Activated naive CD8-positive, alpha-beta T cell treated with anti-CD3 and anti-CD28 coated beads for 36 hours (primary cell): ENCODE measurements around the gene REXO4. TPM values are rescaled to one million over a fixed set of nuclear protein-coding genes. Genes with fewer than 3 reads are reported as not detected.
"Not testable (repeated sequence)": the region's sequence is repeated elsewhere in the genome, so short reads cannot be mapped to it uniquely, and the experiment has no call there.

Source experiments
- DNase-seq: peaks from one replicate; pipeline ENCODE4 v3.0.0; 2021
- H3K27ac Mint-ChIP-seq: one replicate; pipeline ENCODE4 v1.8.0; 2022; ENCODE audit warnings: mild to moderate bottlenecking, moderate library complexity, mixed read lengths
- H3K27me3 Mint-ChIP-seq: one replicate; pipeline ENCODE4 v1.8.0; 2022; ENCODE audit warnings: mild to moderate bottlenecking, mixed read lengths
- H3K36me3 Mint-ChIP-seq: one replicate; pipeline ENCODE4 v1.8.0; 2021; ENCODE audit warnings: mild to moderate bottlenecking, mixed read lengths
- H3K4me1 Mint-ChIP-seq: one replicate; pipeline ENCODE4 v1.8.0; 2021; ENCODE audit warnings: mixed read lengths
- H3K4me3 Mint-ChIP-seq: one replicate; pipeline ENCODE4 v1.8.0; 2022; ENCODE audit warnings: mild to moderate bottlenecking, moderate library complexity, mixed read lengths
- H3K9me3 Mint-ChIP-seq: one replicate; pipeline ENCODE4 v1.8.0; 2022; ENCODE audit warnings: mixed read lengths
- total RNA-seq, 2 experiments: library from RNA; stranded (reverse); gene quantifications; one replicate each; pipeline ENCODE4 v1.2.3, GENCODE V29; 2021

Gene REXO4
- total RNA-seq, 2 experiments from 2014 or later: 45.3 to 47.7 TPM

DNA sequence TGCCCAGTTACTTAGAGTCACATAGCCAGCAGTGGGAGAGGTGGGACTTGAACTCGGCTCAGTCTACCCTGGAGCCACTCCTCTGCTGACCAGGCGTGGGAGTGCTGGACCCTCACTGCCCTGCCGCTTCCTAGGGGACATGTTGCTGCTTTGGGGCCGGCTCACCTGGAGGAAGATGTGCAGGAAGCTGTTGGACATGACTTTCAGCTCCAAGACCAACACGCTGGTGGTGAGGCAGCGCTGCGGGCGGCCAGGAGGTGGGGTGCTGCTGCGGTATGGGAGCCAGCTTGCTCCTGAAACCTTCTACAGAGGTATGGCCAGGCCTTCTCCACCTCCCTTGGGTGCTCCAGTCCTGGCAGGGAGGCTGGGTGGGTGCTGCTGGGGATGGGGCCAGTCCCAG is 38.6 kb upstream of the REXO4 start:
- DNase-seq: no peak
- Mint-ChIP-seq H3K27me3 (no peaks in the 10 kb centered on the region), H3K36me3 (no peaks in the 10 kb centered on the region), H3K4me3 (no peak overlapping the region), H3K27ac (no peak overlapping the region), H3K4me1 (peaks cover 4% of the 10 kb centered on the region), H3K9me3 (no peaks in the 10 kb centered on the region)

DNA sequence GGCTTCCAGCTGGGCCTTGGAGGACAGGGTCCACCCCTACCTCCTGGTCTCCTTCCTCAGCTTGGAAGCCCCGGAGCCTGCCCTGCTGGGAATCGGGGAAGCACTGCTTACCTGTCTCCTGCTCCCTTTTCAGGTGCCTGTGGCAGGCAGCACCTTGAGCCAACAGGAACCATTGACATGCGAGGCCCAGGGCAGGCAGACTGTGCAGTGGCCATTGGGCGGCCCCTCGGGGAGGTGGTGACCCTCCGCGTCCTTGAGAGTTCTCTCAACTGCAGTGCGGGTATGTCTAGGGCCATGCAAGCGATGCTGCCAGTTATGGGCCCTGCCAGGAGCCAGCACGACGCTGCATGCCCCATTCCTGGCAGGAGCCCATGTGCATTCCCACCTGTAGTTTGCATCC is 38.1 kb upstream of the REXO4 start:
- H3K4me1 Mint-ChIP-seq: peaks cover 4% of the 10 kb centered on the region
- H3K27me3 Mint-ChIP-seq: no peaks in the 10 kb centered on the region
- no peak for DNase-seq
- no peak overlapping the region for H3K4me3 Mint-ChIP-seq
- H3K9me3 Mint-ChIP-seq: no peaks in the 10 kb centered on the region
- no peaks in the 10 kb centered on the region for H3K36me3 Mint-ChIP-seq
- no peak overlapping the region for H3K27ac Mint-ChIP-seq

DNA sequence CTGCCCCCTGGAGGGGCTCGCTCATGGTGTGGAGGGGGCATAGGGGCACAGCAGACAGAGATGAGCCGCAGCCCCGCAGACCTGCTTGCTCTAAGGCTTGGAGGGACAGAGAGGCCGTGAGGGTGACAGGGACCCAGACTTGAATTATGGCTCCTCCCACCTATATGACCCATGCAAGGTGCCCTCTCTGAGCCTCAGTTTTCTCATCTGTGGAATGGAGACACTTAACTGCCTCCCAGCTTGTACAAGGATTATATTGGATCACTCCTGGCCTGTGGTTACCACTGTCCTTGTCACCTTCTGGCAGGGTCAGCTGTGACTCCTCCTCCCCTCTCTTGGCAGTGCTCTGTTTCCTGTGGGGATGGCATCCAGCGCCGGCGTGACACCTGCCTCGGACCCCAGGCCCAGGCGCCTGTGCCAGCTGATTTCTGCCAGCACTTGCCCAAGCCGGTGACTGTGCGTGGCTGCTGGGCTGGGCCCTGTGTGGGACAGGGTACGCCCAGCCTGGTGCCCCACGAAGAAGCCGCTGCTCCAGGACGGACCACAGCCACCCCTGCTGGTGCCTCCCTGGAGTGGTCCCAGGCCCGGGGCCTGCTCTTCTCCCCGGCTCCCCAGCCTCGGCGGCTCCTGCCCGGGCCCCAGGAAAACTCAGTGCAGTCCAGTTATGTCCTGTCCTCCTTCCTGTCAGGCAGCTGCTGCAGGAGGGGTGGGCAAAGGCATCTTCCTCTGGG is 37.3 kb upstream of the REXO4 start:
- H3K36me3 Mint-ChIP-seq: no peaks in the 10 kb centered on the region
- no peak for DNase-seq
- no peaks in the 10 kb centered on the region for H3K27me3 Mint-ChIP-seq
- no peaks in the 10 kb centered on the region for H3K9me3 Mint-ChIP-seq
- H3K27ac Mint-ChIP-seq: no peak overlapping the region
- no peak overlapping the region for H3K4me3 Mint-ChIP-seq
- peaks cover 2% of the 10 kb centered on the region for H3K4me1 Mint-ChIP-seq

DNA sequence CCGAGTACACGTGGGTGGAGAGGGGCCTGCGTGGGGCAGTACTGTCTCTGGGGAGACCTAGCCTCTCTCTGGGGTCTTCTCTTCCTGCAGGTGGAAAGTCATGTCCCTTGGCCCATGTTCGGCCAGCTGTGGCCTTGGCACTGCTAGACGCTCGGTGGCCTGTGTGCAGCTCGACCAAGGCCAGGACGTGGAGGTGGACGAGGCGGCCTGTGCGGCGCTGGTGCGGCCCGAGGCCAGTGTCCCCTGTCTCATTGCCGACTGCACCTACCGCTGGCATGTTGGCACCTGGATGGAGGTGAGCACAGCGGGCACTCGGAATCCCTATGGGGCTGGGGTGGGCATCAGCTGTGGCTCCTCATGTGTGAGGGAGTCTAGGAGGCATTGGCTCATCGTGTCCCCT is 36.5 kb upstream of the REXO4 start:
- no peaks in the 10 kb centered on the region for H3K9me3 Mint-ChIP-seq
- no peak overlapping the region for H3K27ac Mint-ChIP-seq
- peaks cover under 1% of the 10 kb centered on the region for H3K4me1 Mint-ChIP-seq
- H3K4me3 Mint-ChIP-seq: no peak overlapping the region
- no peaks in the 10 kb centered on the region for H3K36me3 Mint-ChIP-seq
- no peak for DNase-seq
- H3K27me3 Mint-ChIP-seq: no peaks in the 10 kb centered on the region

DNA sequence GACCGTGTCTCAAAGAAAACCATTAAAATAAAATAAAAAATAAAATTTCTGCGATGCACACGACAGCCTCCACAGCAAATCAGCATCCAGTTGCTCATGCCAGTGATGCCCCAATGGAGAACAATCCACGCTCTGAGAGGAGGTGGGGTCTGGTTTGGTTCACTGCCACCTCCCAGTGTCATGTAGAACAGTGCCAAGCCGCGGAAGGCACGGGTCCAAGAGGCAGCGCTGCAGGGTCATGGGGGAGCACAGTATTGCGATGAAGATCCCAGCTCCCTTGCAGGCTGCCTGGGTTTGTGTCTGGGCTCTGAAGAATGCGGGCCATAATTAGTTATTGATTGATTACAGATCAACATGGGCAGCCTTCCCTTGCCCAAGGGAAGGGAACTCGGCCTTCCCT is 35.8 kb upstream of the REXO4 start:
- Mint-ChIP-seq H3K36me3 (no peaks in the 10 kb centered on the region), H3K27ac (no peak overlapping the region), H3K4me1 (no peaks in the 10 kb centered on the region), H3K4me3 (no peak overlapping the region), H3K27me3 (no peaks in the 10 kb centered on the region), H3K9me3 (no peaks in the 10 kb centered on the region)
- DNase-seq: no peak

DNA sequence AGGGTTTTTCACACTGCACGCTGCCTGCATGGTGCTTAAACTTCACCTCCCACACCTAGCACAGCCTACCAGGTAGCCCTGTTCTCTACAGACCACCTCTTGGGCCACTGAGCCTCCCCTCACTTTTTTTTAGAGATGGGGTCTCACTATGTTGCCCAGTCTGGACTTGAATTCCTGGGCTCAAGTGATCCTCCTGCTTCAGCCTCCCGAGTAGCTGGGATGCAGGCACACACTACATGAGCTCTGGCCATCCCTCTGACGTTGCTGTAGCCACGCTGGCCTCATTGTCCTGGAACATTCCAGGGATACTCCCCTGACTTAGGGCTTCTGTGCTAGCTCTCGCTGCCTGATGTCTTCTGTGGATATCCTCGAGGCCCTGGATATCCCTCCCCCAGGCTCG is 34.8 kb upstream of the REXO4 start:
- H3K4me3 Mint-ChIP-seq: no peak overlapping the region
- H3K27ac Mint-ChIP-seq: no peak overlapping the region
- no peaks in the 10 kb centered on the region for H3K36me3 Mint-ChIP-seq
- H3K27me3 Mint-ChIP-seq: no peaks in the 10 kb centered on the region
- H3K4me1 Mint-ChIP-seq: no peaks in the 10 kb centered on the region
- DNase-seq: no peak
- H3K9me3 Mint-ChIP-seq: no peaks in the 10 kb centered on the region

DNA sequence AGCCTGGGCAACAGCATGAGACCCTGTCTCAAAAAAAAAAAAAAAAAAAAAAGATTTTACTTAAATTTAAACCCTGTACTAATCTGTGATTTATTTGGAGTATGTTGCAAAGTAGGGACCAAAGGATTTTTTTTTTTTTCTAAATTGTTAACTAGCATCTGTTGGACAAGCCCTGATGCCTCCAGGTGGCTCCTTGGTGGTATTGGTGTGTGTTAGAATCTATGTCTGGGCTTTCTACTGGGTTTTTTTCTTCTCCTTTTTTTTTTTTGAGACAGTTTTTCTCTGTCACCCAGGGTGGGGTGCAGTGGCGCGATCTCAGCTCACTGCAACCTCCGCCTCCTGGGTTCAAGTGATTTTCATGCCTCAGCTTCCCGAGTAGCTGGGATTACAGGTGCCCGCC is 34.1 kb upstream of the REXO4 start:
- not testable (repeated sequence) for DNase-seq, H3K27me3 Mint-ChIP-seq, H3K9me3 Mint-ChIP-seq, H3K27ac Mint-ChIP-seq, H3K4me1 Mint-ChIP-seq, H3K36me3 Mint-ChIP-seq, H3K4me3 Mint-ChIP-seq

DNA sequence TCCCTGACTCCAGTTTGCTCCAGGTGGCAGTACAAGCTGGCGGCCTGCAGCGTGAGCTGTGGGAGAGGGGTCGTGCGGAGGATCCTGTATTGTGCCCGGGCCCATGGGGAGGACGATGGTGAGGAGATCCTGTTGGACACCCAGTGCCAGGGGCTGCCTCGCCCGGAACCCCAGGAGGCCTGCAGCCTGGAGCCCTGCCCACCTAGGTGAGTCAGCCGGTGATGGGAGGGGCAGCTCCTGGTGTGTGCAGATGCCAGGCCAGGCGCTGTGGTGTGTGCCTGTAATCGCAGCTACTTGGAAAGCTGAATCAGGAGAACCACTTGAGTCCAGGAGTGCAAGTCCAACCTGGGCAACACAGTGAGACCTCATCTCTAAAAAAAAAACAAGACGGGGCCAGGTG is 31.9 kb upstream of the REXO4 start:
- Mint-ChIP-seq H3K27me3 (no peaks in the 10 kb centered on the region), H3K9me3 (no peaks in the 10 kb centered on the region), H3K27ac (no peak overlapping the region), H3K36me3 (no peaks in the 10 kb centered on the region), H3K4me1 (no peaks in the 10 kb centered on the region), H3K4me3 (no peak overlapping the region)
- no peak for DNase-seq

DNA sequence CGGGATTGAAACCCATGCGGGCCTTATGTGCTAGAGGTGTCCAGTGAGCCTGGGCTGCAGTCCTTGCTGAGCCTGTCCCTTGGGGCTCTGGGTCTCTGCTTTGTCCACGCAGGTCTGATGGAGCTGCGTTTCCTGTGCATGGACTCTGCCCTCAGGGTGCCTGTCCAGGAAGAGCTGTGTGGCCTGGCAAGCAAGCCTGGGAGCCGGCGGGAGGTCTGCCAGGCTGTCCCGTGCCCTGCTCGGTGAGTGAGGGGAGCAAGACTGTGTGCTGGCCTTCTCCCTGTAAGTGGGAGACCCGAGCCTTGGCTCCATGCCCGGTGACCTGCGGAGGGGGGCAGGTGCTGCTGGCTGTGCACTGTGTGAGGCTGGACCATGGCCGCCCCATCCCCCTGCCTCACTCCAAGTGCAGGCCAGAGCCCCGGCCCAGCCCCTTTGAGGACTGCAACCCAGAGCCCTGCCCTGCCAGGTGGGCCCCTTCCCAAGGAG is 30.7 kb upstream of the REXO4 start:
- no peaks in the 10 kb centered on the region for H3K27me3 Mint-ChIP-seq
- no peak for DNase-seq
- no peaks in the 10 kb centered on the region for H3K9me3 Mint-ChIP-seq
- H3K27ac Mint-ChIP-seq: no peak overlapping the region
- no peak overlapping the region for H3K4me3 Mint-ChIP-seq
- no peaks in the 10 kb centered on the region for H3K4me1 Mint-ChIP-seq
- H3K36me3 Mint-ChIP-seq: no peaks in the 10 kb centered on the region

DNA sequence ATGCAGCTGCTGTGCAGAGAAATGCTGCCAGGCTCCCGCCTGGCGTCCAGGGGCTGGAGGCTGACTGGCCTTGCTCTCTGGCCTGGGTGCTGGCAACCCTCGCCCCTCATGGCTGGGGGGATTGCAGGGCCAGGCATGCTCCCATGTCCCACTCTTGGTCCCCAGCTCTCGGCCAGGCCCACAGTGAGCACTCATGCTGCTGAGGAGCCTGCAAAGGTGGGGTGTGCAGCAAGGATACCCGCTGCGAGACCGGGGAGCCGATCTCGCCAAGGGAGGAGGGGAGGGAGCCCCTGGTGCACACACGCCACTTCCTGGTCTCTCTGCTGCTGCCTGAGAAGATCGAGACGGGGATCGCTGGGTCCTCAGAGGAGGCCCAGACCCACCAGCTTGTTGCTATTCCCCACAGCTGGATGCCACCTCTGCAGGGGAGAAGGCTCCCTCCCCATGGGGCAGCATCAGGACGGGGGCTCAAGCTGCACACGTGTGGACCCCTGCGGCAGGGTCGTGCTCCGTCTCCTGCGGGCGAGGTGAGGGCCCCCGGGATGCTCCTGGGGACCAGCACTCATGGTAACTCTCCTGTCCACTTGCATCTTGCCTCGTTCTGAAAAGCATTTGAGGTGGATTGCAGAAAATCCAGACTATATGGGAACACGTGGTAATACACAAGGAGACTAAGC is 27.6 kb upstream of the REXO4 start:
- H3K4me1 Mint-ChIP-seq: no peaks in the 10 kb centered on the region
- no peaks in the 10 kb centered on the region for H3K36me3 Mint-ChIP-seq

DNA sequence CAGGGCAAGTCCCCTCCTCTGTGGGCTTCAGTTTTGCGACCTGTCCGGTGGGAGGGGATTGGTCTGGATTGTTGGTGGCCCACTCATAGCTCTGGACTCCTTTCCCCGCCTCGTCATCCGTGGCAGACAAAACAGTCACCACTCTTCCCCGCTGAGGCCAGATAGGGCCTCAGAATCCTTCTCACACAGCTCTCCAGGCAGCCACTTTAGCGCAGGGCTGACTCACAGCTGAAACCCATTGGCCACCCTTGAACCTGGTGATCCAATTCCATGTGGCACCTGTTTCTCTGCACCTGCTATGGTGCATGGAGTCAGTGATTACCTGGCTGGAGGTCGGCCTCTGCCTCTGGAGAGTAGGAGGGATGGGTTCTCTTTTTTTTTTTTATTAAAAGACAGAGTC is 26.2 kb upstream of the REXO4 start:
- H3K36me3 Mint-ChIP-seq: no peaks in the 10 kb centered on the region
- H3K27ac Mint-ChIP-seq: no peak overlapping the region
- no peak overlapping the region for H3K4me3 Mint-ChIP-seq
- H3K4me1 Mint-ChIP-seq: peaks cover 4% of the 10 kb centered on the region
- no peaks in the 10 kb centered on the region for H3K27me3 Mint-ChIP-seq
- no peaks in the 10 kb centered on the region for H3K9me3 Mint-ChIP-seq
- no peak for DNase-seq

More for the DNA sequence above, 27.6 kb upstream of the REXO4 start:
- Mint-ChIP-seq H3K9me3 (no peaks in the 10 kb centered on the region), H3K4me3 (no peak overlapping the region), H3K27me3 (no peaks in the 10 kb centered on the region), H3K27ac (no peak overlapping the region)
- DNase-seq: no peak

DNA sequence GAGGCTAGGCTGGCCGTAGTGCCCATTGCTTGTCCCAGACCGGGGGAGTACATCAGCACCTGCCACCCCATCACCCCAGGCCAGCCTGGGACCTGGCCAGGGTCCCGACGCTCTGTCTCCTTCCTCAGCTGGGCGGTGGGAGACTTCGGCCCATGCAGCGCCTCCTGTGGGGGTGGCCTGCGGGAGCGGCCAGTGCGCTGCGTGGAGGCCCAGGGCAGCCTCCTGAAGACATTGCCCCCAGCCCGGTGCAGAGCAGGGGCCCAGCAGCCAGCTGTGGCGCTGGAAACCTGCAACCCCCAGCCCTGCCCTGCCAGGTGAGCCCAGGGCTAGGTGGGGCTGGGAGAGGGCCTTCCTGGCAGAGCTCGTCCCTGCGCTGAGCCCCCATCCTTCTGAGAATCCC is 25.4 kb upstream of the REXO4 start:
- Mint-ChIP-seq H3K36me3 (no peaks in the 10 kb centered on the region), H3K27me3 (no peaks in the 10 kb centered on the region), H3K4me1 (peaks cover 4% of the 10 kb centered on the region), H3K9me3 (no peaks in the 10 kb centered on the region), H3K4me3 (no peak overlapping the region), H3K27ac (no peak overlapping the region)
- no peak for DNase-seq

DNA sequence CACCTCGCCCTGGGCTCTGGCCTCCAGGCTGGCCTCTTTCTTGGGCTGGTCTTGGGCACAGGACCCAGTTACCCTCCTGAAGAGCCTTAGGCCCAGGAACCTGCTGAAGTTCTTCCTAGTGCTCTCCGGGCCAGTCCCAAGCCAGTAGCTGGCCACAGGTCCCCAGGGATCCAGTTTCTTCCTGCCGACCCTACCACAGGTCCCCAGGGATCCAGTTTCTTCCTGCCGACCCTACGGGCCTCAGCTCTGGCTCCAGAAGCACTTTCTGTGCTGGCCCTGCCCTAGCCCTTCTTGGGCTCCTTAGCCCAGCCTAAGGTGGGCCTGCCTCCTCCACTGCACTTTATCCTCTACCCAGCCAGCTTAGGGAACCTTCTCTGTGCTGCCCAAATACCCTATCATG is 23.8 kb upstream of the REXO4 start:
- Mint-ChIP-seq H3K4me1 (peaks cover 4% of the 10 kb centered on the region), H3K36me3 (no peaks in the 10 kb centered on the region), H3K9me3 (no peaks in the 10 kb centered on the region), H3K27me3 (no peaks in the 10 kb centered on the region), H3K27ac (no peak overlapping the region), H3K4me3 (no peak overlapping the region)
- DNase-seq: no peak

DNA sequence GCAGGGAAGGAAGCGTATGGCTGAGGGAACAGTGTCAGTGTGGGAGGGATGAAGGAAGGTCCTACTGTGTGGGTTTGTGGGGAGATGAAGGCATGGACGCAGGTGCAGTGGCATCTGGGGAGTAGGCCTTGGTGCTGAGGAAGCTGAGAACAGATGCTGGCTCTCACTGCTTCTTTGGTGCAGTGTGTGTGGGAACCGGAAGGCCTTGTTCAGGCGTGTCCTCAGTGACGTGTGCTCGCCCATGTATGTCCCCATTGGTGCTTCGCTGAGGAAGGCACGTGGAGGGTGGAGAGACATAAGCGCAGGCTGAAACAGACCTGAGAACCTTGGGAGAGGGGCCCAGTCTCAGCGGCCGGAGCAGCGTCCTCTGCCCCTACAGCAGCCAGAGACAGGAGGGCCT is 23.1 kb upstream of the REXO4 start:
- no peaks in the 10 kb centered on the region for H3K9me3 Mint-ChIP-seq
- H3K4me1 Mint-ChIP-seq: peaks cover 4% of the 10 kb centered on the region
- H3K27ac Mint-ChIP-seq: no peak overlapping the region
- no peaks in the 10 kb centered on the region for H3K36me3 Mint-ChIP-seq
- H3K27me3 Mint-ChIP-seq: no peaks in the 10 kb centered on the region
- H3K4me3 Mint-ChIP-seq: no peak overlapping the region
- DNase-seq: no peak

DNA sequence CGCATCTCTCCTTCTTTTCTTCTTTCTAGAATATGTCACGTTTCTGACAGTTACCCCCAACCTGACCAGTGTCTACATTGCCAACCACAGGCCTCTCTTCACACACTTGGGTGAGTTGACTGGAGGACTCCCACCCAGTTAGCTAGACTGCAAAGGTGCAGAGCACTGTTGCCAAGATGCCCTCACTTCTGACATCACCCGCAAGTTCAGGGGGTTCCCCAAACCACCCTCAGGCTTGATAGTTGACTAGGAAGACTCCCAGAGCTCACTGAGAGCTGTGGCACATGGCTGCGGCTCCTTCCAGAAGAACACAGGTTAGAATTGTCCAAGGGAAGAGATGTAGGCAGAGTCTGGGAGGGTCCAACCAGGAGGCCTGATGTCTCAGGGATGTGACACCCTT is 21.5 kb upstream of the REXO4 start:
- H3K36me3 Mint-ChIP-seq: no peaks in the 10 kb centered on the region
- H3K9me3 Mint-ChIP-seq: no peaks in the 10 kb centered on the region
- H3K4me3 Mint-ChIP-seq: no peak overlapping the region
- DNase-seq: no peak
- no peaks in the 10 kb centered on the region for H3K27me3 Mint-ChIP-seq
- peak overlapping the region; percentile 25 for H3K27ac Mint-ChIP-seq
- H3K4me1 Mint-ChIP-seq: peaks cover 4% of the 10 kb centered on the region
